HEK293 (cell line): Measurements from ENCODE around the gene HSDL2.

Experiments
- CTCF ChIP-seq: fragments of 450-650 bp; formaldehyde crosslinking; IDR thresholded peaks from 2 replicates; pipeline ENCODE4 v1.5.1; 2016; ENCODE audit warnings: missing biosample characterization, missing genetic modification characterization
- KLF16 ChIP-seq: fragments of 450-650 bp; formaldehyde crosslinking; IDR thresholded peaks from 2 replicates; pipeline ENCODE4 v1.5.1; 2017; ENCODE audit warnings: missing biosample characterization, missing genetic modification characterization
- ZBTB48 ChIP-seq: fragments of 450-650 bp; formaldehyde crosslinking; IDR thresholded peaks from 2 replicates; pipeline ENCODE4 v1.5.1; 2016; ENCODE audit warnings: missing biosample characterization, missing genetic modification characterization
- ZNF155 ChIP-seq: fragments of 450-650 bp; formaldehyde crosslinking; IDR thresholded peaks from 2 replicates; pipeline ENCODE4 v1.5.1; 2016; ENCODE audit warnings: missing biosample characterization, missing genetic modification characterization
- ZNF175 ChIP-seq: fragments of 450-650 bp; formaldehyde crosslinking; IDR thresholded peaks from 2 replicates; pipeline ENCODE4 v1.5.1; 2016; ENCODE audit warnings: missing biosample characterization, missing genetic modification characterization
- ZNF639 ChIP-seq: fragments of 450-650 bp; formaldehyde crosslinking; IDR thresholded peaks from 2 replicates; pipeline ENCODE4 v1.5.1; 2016; ENCODE audit warnings: missing biosample characterization, missing genetic modification characterization

- TF ChIP-seq ZNF155: no peak
- TF ChIP-seq ZNF639: no peak
- no peak for TF ChIP-seq KLF16 (tag by site-specific recombination)
- TF ChIP-seq CTCF: no peak
- TF ChIP-seq ZNF175 (tag by site-specific recombination): no peak
- no peak for TF ChIP-seq ZBTB48 (tag by site-specific recombination)
These were observed 122.5 kb downstream of the HSDL2 start for GRCh38 chr9:112502175-112502946.
